Measurements from ENCODE around the gene SEMA3F.

DNA sequence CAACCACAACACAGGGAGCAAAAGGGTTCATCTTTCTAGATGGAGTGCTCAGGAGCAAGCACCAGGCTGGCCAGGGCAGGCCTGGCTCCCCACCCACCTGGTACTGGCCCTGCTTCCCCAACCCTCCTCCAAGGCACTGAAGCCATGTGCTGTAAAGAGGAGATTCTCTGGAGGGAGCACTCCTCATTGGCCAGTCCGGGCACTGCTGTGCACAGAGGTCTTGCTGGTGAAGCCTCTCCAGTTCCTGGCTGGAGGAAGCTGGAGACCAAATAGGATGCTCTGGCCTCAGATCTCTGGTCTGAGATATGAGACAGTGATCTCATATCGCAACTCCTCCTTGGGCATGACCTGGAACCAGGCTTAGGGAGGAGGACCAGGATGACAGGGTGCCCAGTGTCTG lies 7.7 kb upstream of the SEMA3F start:
- TF ChIP-seq POLR2A (IDR thresholded peaks at IDR 0.05; ENCODE audit: low read depth) (no peak), POLR2AphosphoS5 (IDR thresholded peaks at IDR 0.05) (no peak)
